ENCODE data around the gene DCTN4. TPM values are rescaled to one million over a fixed set of nuclear protein-coding genes. Genes with fewer than 3 reads are reported as not detected.

Gene DCTN4
- total RNA-seq, 3 donors from 2014 or later, result 68.5 to 99.5 (median 83.4) TPM

GRCh38 chr5:150774145-150774544, 15.3 kb upstream of the DCTN4 start:
- no peak for DNase-seq (ENCODE audit: low spot score in 2 of 2)
- H3K36me3 ChIP-seq, result no peaks in the 10 kb centered on the region
- no peak overlapping the region for H3K27ac ChIP-seq
- H3K4me3 ChIP-seq, result no peak overlapping the region
- H3K27me3 ChIP-seq, result no peaks in the 10 kb centered on the region
- H3K9me3 ChIP-seq, result no peaks in the 10 kb centered on the region
- H3K4me1 ChIP-seq, result peaks cover 0 to 6% of the 10 kb centered on the region in 2 donors
- intact Hi-C loops (cut with DNase I; ENCODE audit: low total_unique reads), result no loop called here
- no peak for TF ChIP-seq POLR2A (IDR thresholded peaks at IDR 0.05)
- no peak for TF ChIP-seq POLR2AphosphoS5 (IDR thresholded peaks at IDR 0.05)
- TF ChIP-seq CTCF (IDR thresholded peaks at IDR 0.05), result no peak

- Histone ChIP-seq H3K27ac (no peak overlapping the region), H3K36me3 (no peaks in the 10 kb centered on the region), H3K4me3 (no peak overlapping the region), H3K9me3 (no peaks in the 10 kb centered on the region), H3K4me1 (no peaks in the 10 kb centered on the region), H3K27me3 (no peaks in the 10 kb centered on the region)
- intact Hi-C loops (cut with DNase I; ENCODE audit: low total_unique reads), result no loop called here
- DNase-seq (ENCODE audit: low spot score in 2 of 2), result no peak
- no peak for TF ChIP-seq POLR2AphosphoS5 (IDR thresholded peaks at IDR 0.05)
- no peak for TF ChIP-seq POLR2A (IDR thresholded peaks at IDR 0.05)
- no peak for TF ChIP-seq CTCF (IDR thresholded peaks at IDR 0.05)
Measured at GRCh38 chr5:150771034-150771795, 12.4 kb upstream of the DCTN4 start.

GRCh38 chr5:150766251-150766650, 7.4 kb upstream of the DCTN4 start:
- intact Hi-C loops (cut with DNase I; ENCODE audit: low total_unique reads), result loop anchor here (2.0 kb wide), 1 partner anchor 17 kb away; no protein-coding TSS in a partner anchor
- Histone ChIP-seq H3K9me3 (no peaks in the 10 kb centered on the region), H3K27ac (no peak overlapping the region), H3K27me3 (no peaks in the 10 kb centered on the region), H3K4me1 (no peaks in the 10 kb centered on the region), H3K4me3 (no peak overlapping the region), H3K36me3 (no peaks in the 10 kb centered on the region)
- no peak for DNase-seq (ENCODE audit: low spot score in 2 of 2)
- TF ChIP-seq POLR2AphosphoS5 (IDR thresholded peaks at IDR 0.05), result no peak
- TF ChIP-seq CTCF (IDR thresholded peaks at IDR 0.05), result no peak
- no peak for TF ChIP-seq POLR2A (IDR thresholded peaks at IDR 0.05)

GRCh38 chr5:150765799-150766169, 7.0 kb upstream of the DCTN4 start:
- Histone ChIP-seq H3K4me1 (no peaks in the 10 kb centered on the region), H3K4me3 (no peak overlapping the region), H3K27me3 (no peaks in the 10 kb centered on the region), H3K27ac (no peak overlapping the region), H3K36me3 (no peaks in the 10 kb centered on the region), H3K9me3 (no peaks in the 10 kb centered on the region)
- intact Hi-C loops (cut with DNase I; ENCODE audit: low total_unique reads), result loop anchor here (2.0 kb wide), 1 partner anchor 17 kb away; no protein-coding TSS in a partner anchor
- no peak for TF ChIP-seq POLR2AphosphoS5 (IDR thresholded peaks at IDR 0.05)
- no peak for TF ChIP-seq CTCF (IDR thresholded peaks at IDR 0.05)
- TF ChIP-seq POLR2A (IDR thresholded peaks at IDR 0.05), result no peak
- no peak for DNase-seq (ENCODE audit: low spot score in 2 of 2)

- intact Hi-C loops (cut with DNase I; ENCODE audit: low total_unique reads), result no loop called here
- no peak for TF ChIP-seq POLR2AphosphoS5 (IDR thresholded peaks at IDR 0.05)
- no peak for TF ChIP-seq POLR2A (IDR thresholded peaks at IDR 0.05)
- no peak for TF ChIP-seq CTCF (IDR thresholded peaks at IDR 0.05)
- Histone ChIP-seq H3K36me3 (no peaks in the 10 kb centered on the region), H3K27me3 (no peaks in the 10 kb centered on the region), H3K9me3 (no peaks in the 10 kb centered on the region), H3K4me1 (no peaks in the 10 kb centered on the region), H3K4me3 (no peak overlapping the region), H3K27ac (no peak overlapping the region)
- no peak for DNase-seq (ENCODE audit: low spot score in 2 of 2)
Measured at GRCh38 chr5:150765011-150765798, 6.4 kb upstream of the DCTN4 start.

Data from breast epithelium (tissue), 4 donors.